Testis (tissue), 2 donors: ENCODE measurements around the gene OGFR.

Experiments used
- CTCF ChIP-seq, 3 experiments: fragments of 450-650 bp in 2 of 3; fragments of 200-600 bp in 1 of 3; sonication (generic) in 1 of 3; IDR thresholded peaks; one replicate each; pipeline ENCODE4 v1.5.1; 2016 to 2019; ENCODE audit warnings: antibody characterized with exemption in 3 of 3, mild to moderate bottlenecking in 2 of 3, moderate library complexity in 1 of 3
- POLR2A ChIP-seq: fragments of 450-650 bp; IDR thresholded peaks from one replicate; pipeline ENCODE4 v1.6.1; 2017; ENCODE audit warnings: antibody characterized with exemption, mild to moderate bottlenecking, moderate library complexity

GRCh38 chr20:62825333-62825985, 20.8 kb downstream of the OGFR start:
- TF ChIP-seq CTCF (IDR thresholded peaks at IDR 0.05), result no peak
- TF ChIP-seq POLR2A, result no peak
